Sigmoid colon (tissue), 4 donors: Measurements from ENCODE around the gene UBA52.

Experiments used
- EP300 ChIP-seq, 4 donors: sonication (generic); formaldehyde crosslinking; IDR thresholded peaks; one replicate each; pipeline ENCODE4 v1.6.1; 2017; ENCODE audit warnings: antibody characterized with exemption in 4 of 4
- POLR2A ChIP-seq, 2 donors: fragments of 450-650 bp; IDR thresholded peaks; one replicate each; pipeline ENCODE4 v1.6.1; 2016; ENCODE audit warnings: antibody characterized with exemption in 2 of 2, mild to moderate bottlenecking in 2 of 2, moderate library complexity in 2 of 2
- POLR2AphosphoS5 ChIP-seq, 4 donors: sonication (generic); formaldehyde crosslinking; IDR thresholded peaks; one replicate each; pipeline ENCODE4 v1.6.1; 2017; ENCODE audit warnings: antibody characterized with exemption in 4 of 4
- TF ChIP-seq, protein P1 (sequence below), 4 experiments: fragments of 450-650 bp in 3 of 4; fragments of 200-600 bp in 1 of 4; IDR thresholded peaks; one replicate each; pipeline ENCODE4 v1.5.1; 2016 to 2019; ENCODE audit warnings: antibody characterized with exemption in 4 of 4, mild to moderate bottlenecking in 3 of 4, moderate library complexity in 2 of 4

DNA sequence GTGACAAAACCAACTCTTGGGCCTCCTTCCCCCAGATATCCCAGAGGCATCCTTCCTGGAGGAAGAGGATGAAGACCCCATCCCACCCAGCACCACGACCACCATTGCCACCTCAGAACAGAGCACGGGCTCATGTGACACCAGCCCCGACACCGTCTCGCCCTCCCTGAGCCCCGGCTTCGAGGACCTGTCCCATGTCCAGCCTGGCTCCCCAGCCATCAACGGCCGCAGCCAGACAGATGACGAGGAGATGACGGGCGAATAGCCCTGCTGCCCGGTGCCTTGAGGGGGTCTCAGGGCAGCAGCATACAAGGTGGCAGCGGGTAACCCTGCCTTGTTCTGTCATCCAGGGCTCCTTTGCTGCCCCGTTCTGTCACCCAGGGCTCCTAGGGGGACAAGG is 3.3 kb upstream of the UBA52 start:
- TF ChIP-seq, protein P1, sequence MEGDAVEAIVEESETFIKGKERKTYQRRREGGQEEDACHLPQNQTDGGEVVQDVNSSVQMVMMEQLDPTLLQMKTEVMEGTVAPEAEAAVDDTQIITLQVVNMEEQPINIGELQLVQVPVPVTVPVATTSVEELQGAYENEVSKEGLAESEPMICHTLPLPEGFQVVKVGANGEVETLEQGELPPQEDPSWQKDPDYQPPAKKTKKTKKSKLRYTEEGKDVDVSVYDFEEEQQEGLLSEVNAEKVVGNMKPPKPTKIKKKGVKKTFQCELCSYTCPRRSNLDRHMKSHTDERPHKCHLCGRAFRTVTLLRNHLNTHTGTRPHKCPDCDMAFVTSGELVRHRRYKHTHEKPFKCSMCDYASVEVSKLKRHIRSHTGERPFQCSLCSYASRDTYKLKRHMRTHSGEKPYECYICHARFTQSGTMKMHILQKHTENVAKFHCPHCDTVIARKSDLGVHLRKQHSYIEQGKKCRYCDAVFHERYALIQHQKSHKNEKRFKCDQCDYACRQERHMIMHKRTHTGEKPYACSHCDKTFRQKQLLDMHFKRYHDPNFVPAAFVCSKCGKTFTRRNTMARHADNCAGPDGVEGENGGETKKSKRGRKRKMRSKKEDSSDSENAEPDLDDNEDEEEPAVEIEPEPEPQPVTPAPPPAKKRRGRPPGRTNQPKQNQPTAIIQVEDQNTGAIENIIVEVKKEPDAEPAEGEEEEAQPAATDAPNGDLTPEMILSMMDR (IDR thresholded peaks at IDR 0.05): no peak
- no peak for TF ChIP-seq POLR2AphosphoS5 (IDR thresholded peaks at IDR 0.05)
- no peak for TF ChIP-seq POLR2A (IDR thresholded peaks at IDR 0.05)
- no peak for TF ChIP-seq EP300 (IDR thresholded peaks at IDR 0.05)
